HL-60/S4 (cell line): ENCODE data around the gene ACSL6.

Experiments used
- in situ Hi-C: fragments of 300-500 bp; cut with MboI; formaldehyde crosslinking; loops from 2 replicates; pipeline ENCODE4 v1.14.3; 2022; ENCODE audit warnings: low sequenced_read_pairs

Gene ACSL6

DNA sequence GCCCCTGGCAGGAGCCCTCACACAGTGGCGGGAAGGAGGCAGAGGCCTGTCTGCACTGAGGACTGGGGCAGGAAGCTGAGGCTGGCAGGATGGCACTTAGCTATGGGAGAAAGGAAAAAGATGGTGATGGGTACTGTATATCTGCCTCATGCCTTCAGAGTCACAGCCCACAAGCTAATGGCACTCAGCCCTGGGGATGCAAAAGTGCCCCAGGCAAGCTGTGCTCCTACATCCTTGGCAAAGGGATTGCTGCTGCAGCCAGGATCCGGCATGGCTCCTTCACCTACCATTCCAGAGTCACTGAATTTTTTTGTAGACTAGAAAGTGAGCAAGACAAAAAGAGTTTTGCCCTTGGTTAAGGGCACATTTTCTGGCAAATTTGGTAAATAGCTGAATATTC, 8.7 kb downstream of the ACSL6 start:
- in situ Hi-C loops, result loop anchor here (25.0 kb wide), 2 partner anchors 415 to 565 kb away; no protein-coding TSS in a partner anchor

DNA sequence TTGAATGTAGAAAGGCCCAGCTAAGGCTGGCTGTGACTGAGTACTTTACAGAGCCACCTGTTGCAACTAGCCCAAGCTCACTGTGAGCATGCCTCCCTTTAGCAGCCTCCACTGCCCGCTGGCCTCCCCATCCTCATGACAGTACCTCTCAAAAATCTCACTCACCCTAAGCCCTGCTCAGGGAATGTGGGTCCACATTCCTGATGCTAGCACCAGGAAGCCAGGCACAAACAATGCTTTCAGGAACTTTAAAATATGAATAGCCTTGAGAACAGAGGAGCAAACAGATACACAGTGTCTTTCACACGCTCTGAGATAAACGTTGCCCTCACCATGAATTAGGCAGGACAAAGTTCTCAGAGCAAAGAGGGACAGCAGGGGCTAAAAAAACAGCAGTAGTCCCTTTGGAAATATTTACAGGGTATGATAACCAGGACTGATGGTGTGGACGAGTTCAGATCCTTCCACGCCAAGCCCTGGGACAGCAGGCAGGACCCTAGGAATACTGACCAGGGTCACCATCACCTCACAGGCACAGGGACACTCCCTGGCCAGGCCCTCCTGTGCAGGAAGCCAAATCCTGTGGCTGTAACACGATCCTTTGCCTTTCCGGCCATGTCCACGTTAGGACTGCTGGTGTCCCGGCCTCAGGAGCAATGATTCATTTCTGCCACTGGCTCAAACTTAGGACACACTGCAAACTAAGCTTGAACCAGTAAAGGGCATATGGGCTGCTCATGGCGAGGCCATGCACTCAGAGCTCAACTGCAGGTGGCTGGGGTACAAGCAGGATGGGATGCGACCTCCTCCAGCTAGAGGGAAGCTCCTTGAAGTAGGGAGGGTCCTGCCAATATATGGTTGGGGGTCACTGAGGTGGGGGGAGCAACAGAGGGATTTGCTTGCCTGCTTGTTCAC, 9.6 kb downstream of the ACSL6 start:
- in situ Hi-C loops, result loop anchor here (25.0 kb wide), 2 partner anchors 415 to 565 kb away; no protein-coding TSS in a partner anchor

DNA sequence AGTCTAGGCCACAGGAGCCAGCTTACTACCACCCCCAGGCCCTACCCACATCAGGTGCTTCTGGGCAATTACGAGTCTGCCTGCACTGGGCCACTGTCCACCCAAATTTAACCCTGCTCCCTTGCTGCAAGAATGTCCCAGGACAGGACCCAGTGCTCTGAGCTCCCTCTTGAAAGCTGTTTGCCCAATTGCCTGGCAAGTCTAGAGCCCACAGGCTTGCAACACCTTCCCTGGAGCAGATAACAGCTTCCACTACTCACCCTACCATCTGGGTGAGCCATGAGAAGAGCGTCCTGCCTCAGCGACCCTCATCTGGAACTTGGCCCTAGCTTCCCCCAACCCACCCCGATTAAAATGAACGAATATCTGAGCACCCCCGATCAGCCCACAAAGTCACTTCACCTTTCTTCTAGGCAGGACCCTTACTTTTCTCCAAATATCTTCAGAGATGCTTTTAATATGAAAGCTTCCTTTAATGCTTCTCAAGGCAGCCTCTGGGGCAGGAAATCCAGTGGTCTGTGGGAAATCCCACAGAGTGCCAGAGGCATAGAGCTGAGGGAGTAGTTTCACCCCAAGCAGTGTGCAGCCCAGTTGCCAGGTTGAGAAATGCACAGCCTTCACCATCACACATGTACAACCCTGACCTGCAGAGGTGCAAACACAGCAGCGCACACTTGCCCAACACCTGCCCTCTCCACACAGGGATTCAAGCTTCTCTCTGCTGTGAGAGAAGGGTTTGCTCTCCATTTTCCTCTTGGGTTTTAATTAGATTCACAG, 10.6 kb downstream of the ACSL6 start:
- in situ Hi-C loops, result loop anchor here (25.0 kb wide), 2 partner anchors 414 to 564 kb away; no protein-coding TSS in a partner anchor

DNA sequence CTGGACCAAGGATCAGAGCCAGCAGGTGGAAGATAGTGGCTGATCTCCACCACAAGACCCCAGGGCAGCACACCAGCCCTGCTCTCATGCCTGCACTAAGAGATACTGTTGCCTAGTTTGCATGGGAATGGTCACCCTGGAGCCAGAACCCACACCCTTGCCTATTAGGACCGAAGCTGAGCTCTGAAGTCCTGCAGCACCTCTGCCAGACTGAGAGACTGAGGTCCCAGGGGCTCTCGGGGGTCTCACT, 11.3 kb downstream of the ACSL6 start:
- in situ Hi-C loops, result loop anchor here (25.0 kb wide), 2 partner anchors 413 to 563 kb away; no protein-coding TSS in a partner anchor

DNA sequence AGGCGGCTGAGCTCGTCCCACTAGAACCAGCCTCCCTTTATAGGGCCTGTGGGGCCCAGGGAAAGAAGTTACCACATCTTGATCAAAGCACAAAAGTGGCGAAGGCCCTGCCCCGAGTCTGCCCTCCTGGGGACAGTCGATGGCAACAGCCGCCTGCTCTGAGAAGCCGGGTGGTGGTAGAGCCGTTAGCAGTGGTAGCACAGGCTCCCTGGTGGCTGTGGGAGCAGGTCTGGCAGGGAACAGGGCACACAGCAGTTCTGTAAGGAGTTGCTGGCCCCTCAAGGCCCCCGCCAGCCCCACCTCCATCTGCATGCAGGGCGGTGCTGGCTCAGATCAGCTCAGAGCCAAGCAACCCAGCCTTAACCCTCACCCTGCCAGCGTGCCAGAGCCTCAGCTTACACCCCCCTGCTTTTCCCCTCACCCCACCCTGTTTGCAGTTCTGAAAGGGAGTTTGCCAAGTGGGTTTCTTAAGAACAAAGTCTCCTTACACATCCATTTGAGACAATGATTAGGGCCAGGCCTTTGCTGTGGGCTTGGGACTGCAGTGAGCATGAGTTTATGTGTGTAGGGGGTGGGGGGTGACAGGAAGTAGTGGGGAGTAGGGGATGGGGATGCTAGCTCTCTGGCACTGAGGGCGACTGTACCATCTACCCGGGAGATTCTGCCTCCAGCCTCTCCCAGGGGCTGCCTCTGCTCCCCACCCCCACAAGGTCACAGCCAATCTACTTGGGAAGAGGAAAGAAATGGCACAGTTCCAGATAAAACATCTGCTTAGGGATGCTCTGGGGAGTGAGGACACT, 11.8 kb downstream of the ACSL6 start:
- in situ Hi-C loops, result loop anchor here (25.0 kb wide), 2 partner anchors 412 to 562 kb away; no protein-coding TSS in a partner anchor

DNA sequence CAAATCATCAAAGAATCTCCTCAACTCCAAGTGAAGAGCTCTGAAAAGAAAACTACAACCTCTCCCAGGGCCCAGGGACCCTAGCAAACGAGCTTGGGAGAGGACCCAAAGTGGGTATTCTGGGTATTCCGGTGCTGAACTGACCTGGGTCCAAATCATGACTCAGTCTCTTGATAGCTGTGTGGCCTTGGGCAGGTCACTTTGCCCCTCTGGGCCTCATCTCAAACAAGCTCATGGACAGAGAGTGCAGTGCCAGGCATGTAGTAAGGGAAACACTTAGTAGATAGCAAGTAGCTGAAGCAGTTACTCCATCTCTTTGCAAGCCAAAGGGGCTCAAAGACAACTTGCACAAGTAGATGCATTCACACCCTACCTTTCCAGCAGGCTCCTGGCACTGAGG, 12.4 kb downstream of the ACSL6 start:
- in situ Hi-C loops, result no loop called here

DNA sequence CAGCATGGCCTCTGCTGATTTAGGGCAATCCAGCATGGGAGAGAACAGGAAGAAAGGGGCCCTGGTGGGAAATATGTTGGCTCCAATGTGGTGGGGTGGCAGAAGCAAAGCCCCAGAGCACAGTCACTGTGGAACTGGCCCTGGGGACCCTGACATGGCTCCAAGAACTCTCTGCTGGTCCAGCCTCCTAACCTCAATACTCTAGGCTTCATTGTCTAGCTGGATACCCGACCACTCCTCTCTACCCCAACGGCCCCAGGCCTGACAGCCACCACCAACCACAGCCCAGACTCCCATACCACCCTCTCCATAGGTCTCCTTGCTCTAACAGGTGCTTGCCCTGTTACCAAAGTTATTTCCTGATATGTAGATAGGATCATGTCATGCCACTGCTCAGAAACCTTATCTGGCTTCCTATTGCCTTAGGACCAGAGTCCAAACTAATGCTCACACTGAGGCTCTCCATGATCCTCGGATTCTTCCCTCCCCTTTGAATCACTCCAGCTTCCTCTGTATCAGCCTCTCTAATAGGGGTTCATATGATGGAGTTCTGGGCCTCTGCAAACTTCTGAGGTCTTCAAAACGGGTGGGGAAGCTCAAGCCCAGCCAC, 12.9 kb downstream of the ACSL6 start:
- in situ Hi-C loops, result no loop called here

DNA sequence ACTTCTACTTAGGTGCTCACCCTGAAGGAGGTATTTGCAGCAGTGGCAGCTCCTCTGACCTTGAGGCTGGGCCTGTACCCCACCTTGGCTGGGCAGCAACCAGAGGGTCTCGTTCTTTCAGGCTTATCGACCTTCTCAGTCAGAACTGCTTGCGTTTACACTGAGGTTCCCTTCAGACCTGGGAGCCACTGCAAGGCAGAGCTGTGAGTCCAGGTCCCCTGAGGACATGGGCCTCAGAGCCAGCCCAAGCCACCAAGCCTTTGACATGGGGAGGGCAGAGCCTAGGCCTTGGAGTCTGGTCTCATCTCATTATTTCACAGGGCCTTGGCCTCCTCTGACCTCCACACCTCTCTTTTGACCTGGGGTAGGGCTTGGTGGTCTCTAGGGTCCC, 13.7 kb downstream of the ACSL6 start:
- in situ Hi-C loops, result no loop called here

DNA sequence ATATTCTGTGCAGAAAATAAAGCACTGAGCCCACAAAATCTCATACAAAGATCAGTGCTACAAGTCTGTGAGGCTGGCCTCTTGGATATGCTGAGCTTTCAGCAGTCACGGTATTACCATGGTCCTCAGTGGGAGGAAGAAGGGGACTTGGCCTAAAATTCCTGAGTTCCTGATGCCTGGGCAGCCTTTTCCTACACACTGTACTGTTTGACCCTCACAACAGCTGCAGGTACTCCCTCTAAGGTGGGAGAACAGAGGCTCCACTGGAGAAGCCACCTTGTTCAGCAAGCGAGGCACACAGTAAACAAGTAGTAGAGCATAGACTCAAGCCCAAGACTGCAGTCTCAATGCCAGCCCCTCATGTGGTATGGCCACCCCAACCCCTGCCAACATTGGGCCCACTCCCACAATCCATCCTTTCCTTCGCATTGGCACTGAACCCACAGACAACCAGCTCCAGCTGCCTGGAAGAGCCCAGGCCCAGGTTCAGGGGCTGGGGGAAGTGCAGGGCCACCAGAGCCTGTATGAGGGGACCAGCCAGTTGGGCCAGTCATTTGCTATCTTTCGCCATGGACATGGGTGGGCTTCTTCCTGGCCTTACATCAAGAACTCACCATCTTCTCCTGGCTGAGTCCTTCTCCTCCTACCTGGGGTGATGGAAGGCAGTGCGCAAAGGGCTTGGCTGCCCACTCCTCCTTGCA, 14.3 kb downstream of the ACSL6 start:
- in situ Hi-C loops, result no loop called here

DNA sequence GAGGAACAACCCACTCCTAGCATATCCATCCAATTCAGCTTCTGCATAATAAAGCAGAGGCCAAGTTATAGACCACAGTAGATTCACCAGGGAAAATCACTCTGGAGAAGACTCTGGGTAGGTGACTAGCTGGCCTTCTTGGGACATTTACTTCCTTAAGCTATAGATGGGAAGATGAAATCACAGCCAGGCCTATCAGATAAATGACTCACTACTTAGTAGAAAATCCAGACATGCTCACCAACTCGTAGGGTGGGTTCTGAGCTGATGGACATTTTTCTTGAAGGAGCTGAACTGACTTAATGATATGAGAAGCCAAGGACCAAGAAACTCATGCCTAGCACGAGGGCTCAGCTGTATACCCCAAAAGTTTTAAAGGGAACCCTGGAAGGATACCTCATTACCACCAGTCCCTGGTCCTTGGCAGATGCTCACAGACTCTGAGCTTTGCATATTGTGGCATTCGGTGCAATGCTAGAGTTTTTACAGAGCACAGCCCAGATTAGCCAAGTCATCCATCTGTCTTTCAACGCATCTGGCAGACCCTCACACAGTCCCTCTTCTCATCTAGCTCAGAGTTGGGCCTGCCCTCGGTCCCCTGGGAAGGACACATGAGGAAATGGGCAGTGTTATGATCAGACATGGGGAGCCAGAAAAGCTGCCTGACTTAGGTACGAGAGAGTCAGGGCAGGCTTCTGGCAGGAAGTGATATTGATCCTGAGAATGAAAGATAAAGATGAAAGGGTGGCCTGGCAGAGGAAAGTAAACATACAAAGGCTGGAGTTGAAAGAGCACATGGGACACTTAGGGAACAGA, 15.0 kb downstream of the ACSL6 start:
- in situ Hi-C loops, result no loop called here

DNA sequence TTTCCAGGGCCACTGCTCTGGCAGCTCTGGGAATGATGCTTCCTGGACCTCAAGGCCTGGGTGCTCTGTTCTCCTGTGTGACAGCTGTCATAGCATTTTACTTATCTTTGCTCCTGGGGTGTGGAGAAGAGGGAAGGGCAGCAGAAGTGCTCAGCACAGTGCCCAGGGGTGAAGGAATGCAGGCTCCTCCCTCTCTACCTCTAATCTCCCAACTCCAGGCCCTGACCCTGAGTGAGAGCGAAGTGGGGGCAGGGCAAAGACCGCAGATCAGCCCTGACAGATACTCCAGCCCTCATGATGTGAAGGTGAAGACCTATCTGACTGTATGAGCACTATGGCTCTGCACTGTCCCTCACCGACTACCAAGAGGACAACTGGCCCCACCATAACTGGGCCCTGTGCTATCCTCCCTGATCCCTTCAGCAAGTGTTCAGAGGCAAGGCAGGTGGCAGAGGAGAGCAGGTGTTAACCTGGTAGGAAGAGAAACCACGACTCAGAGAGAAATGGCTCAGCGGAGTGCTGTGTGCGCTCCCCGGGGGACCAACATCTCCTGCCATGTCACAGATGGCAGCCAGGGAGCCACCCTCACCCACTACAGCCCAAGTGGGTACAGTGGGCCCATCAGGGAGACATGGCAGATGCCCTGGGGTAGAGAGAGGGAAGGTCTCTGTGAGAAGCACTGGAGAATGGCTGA, 16.8 kb downstream of the ACSL6 start:
- in situ Hi-C loops, result no loop called here

DNA sequence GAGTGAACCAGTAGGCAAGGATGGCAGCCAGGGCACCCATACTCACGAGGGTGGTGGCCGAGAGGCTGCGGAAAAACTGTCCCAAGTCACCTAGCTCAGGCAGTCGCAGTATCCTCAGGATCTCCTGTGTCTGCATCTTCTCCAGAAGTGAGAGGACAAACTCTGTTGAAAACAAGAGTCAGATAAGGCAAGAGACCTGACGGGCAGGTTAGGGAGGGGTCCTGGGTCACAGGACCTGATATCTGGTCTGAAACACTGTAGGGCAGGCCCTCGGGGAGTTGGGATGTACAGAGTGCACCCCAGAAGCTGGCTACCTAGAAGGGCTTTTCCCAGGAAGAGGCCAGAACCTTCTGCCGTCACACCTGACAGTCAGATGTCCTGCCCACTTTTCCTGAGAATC, 17.4 kb downstream of the ACSL6 start:
- in situ Hi-C loops, result no loop called here

DNA sequence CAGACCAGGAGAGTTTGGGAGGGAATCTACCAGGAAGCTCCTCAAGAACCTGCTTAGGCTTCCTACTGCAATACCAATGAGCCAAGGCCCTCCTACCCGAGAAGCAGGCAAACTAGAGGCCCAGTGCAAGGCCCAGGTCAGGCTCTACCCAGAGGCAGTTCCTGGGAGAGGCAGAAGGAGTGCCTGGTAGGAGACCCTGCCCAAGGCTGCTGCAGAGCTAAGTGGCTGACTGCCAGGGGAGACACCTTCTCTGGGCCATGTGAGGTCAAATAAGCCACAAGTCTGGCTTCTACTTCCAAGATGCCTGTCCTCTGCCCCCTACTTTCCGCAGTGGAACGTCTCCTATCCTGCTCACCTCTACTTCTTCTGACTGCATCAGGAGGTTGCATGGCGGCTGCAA, 17.8 kb downstream of the ACSL6 start:
- in situ Hi-C loops, result no loop called here

DNA sequence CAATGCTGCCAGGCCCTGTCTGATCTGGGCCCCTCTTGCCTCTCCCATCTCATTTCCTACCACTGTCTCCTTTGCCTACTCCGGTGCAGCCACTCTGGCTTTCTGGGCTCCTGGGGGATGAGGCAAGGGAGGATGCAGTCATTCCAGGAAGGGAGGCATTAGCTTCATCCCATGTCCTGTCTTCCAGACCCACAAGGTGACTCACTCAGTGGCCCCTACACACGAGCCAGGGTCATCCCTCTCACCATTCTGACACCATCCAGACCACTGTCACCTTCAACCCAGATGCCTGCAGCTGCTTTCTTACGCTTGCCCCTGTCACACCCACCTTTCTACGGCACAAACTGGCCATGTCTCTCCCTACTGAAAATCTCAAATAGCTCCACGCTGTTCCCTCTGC, 19.1 kb downstream of the ACSL6 start:
- in situ Hi-C loops, result no loop called here

DNA sequence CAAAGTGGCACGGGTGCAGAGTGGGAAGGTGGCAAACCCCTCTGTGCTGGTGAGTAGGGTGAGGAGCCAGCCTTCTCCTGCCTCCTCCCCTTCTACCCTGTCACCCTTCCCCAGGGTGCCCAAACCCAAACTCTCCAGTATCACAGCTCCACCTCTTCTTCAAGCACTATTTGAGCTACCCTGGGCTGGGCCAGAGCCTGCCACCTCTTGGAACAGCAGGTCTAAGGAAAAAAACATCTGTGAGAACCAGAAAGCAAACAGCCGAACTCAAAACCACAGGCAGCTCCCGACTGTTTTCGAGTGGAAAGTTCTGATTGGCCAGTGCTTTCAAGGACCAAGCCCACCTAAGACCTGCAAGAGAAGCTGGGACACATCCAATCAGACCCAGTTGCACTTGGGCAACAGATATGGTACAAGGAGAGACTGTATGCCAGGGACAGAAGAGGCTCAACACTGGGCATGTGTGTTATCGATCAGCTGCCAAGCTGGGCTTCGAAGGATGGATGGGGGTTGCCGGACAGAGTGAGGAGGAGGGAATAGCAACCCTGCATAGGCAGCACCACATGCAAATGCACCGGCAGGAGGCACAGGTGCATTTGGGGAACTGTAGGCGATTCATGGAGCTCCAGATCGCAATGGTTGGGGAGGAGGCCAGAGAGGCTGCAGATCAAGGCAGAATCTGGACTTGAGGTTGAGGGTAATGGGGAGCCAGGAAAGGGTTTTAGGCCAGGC, 19.7 kb downstream of the ACSL6 start:
- in situ Hi-C loops, result no loop called here

DNA sequence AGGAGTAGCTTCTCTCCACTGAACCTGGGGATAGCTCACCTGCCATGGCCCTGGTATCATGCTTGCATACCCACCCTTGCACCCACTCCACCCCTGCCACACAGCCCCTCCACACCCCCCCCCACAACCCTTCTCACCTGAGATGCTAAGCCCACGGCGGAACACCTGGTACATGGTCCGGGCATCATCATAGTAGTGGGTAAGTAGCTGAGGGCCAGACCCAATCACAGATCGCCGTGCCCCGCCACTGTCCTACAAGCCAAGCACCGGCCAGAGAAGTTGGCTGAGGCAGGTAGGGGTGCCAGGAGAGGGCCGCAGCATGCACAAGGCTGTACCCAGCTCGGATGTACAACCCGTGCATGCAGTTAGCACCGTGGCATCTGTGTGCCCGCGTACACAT, 20.7 kb downstream of the ACSL6 start:
- in situ Hi-C loops, result no loop called here

DNA sequence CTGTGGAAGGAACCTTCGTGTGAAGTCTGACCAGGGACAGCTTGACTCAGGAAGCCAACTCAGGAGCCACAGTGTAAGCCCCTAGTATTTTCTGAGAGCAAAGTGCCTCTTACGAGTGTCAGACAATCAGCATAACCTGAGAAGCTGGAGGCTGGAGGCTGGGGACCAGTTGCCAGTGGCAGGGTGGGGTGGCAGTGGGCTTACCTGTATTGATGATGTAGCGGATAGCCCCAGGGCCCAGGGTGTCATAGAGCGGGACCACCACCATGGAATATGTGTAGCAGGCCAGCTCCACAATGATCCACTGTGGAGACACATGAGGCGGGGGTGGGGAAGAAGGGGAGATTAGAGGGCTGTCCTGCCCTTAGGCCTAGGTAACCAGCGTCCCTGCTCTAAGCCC, 22.9 kb downstream of the ACSL6 start:
- in situ Hi-C loops, result no loop called here

DNA sequence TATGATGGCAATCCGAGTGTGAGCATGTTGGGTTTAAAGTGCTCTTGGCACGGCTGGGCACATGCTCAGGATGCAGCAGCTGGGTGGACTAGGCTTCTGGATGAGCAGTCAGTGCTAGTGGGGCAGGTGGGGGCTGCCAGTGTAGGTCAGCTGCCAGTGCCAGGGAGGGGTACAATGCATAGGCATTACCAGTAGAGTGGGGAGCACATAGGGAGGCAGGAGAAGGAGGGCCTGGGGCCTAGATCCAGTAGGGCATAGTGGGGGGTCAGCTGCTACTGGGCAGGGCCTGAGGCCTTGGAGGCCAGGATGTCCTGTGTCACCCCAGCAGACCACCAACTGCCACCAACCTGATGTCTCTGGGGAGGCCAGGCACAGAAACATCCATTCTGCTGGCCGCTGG, 24.2 kb downstream of the ACSL6 start:
- in situ Hi-C loops, result no loop called here
